A549 (cell line): ENCODE data around the gene RTN4IP1. TPM values are rescaled to one million over a fixed set of nuclear protein-coding genes. Genes with fewer than 3 reads are reported as not detected.

Source experiments
- ATAC-seq, 2 experiments: fragments of 200-7000 bp in 1 of 2; fragments of >200 bp in 1 of 2; cut with Nextera tagmentation in 1 of 2; cut with Tn5 transposase in 1 of 2; 3 replicates each; pipeline versions ENCODE4 v1.8.0 to v1.9.1; 2018 to 2020; ENCODE audit warnings: mild to moderate bottlenecking in 1 of 2, moderate library complexity in 1 of 2
- CTCF ChIA-PET: fragments of 300-600 bp; sonication (Branson Sonifier 250); formaldehyde crosslinking; extraction: SDS; loops from one replicate; lab custom pipeline; 2021; ENCODE audit warnings: antibody characterized with exemption, inconsistent platforms; lab: Yijun Ruan, JAX
- POLR2A ChIA-PET: fragments of 350-600 bp; formaldehyde crosslinking; extraction: SDS; loops from one replicate; lab custom pipeline; 2021; ENCODE audit warnings: antibody characterized with exemption, inconsistent platforms; lab: Yijun Ruan, JAX
- DNase-seq, 2 experiments: peaks; one replicate each; pipeline versions ENCODE4 v3.0.0 to v3.0.0-alpha.2; 2011 to 2016; ENCODE audit warnings: low read depth in 1 of 2, low spot score in 1 of 2
- FAIRE-seq: peaks from 2 replicates; lab custom pipeline; 2011; peaks lifted over from hg19 to GRCh38; lab: Jason Lieb, UNC
- H3K27ac ChIP-seq, 2 experiments: fragments of >200 bp; sonication (Bioruptor Twin); formaldehyde crosslinking; 3 replicates each; pipeline ENCODE4 v1.5.1; 2016 to 2017
- H3K4me1 ChIP-seq: fragments of >200 bp; sonication (Bioruptor Twin); formaldehyde crosslinking; 3 replicates; pipeline ENCODE4 v1.6.1; 2016
- H3K4me2 ChIP-seq: fragments of >200 bp; sonication (Bioruptor Twin); formaldehyde crosslinking; 3 replicates; pipeline ENCODE4 v1.6.1; 2016
- H3K4me3 ChIP-seq: fragments of >200 bp; sonication (Bioruptor Twin); formaldehyde crosslinking; 3 replicates; pipeline ENCODE4 v1.5.1; 2016
- H3K9me3 ChIP-seq: fragments of >200 bp; sonication (Bioruptor Twin); formaldehyde crosslinking; 3 replicates; pipeline ENCODE4 v1.6.1; 2016
- CBX2 ChIP-seq: fragments of 200-600 bp; sonication (generic); IDR thresholded peaks from 2 replicates; pipeline ENCODE4 v1.6.1; 2016; ENCODE audit warnings: low read depth, mild to moderate bottlenecking, borderline replicate concordance
- CEBPB ChIP-seq, 2 experiments: fragments of >200 bp in 1 of 2; sonication (Bioruptor Twin) in 1 of 2; formaldehyde crosslinking in 1 of 2; IDR thresholded peaks; 2 replicates each; pipeline ENCODE4 v1.6.1; 2012 to 2016
- EHF ChIP-seq: fragments of 250-450 bp; sonication (Bioruptor Pico); IDR thresholded peaks from 2 replicates; pipeline ENCODE4 v1.5.0; 2020; ENCODE audit warnings: mild to moderate bottlenecking
- EP300 ChIP-seq, 2 experiments: fragments of >200 bp; sonication (Bioruptor Twin); formaldehyde crosslinking; IDR thresholded peaks; 2 replicates in 1 of 2; 3 replicates in 1 of 2; pipeline ENCODE4 v1.6.1; 2016 to 2017
- FOSL2 ChIP-seq, 2 experiments: fragments of 450-650 bp in 1 of 2; fragments of >200 bp in 1 of 2; sonication (Bioruptor Twin) in 1 of 2; formaldehyde crosslinking; IDR thresholded peaks; 2 replicates each; pipeline versions ENCODE4 v1.5.0 to v1.6.1; 2016 to 2020; ENCODE audit warnings: mild to moderate bottlenecking in 1 of 2, moderate library complexity in 1 of 2
- FOXS1 ChIP-seq: fragments of 250-450 bp; sonication (Bioruptor Pico); IDR thresholded peaks from 2 replicates; pipeline ENCODE4 v1.5.0; 2020; ENCODE audit warnings: mild to moderate bottlenecking, moderate library complexity
- JUN ChIP-seq, 2 experiments: fragments of >200 bp; sonication (Bioruptor Twin); formaldehyde crosslinking; IDR thresholded peaks; 2 replicates in 1 of 2; 3 replicates in 1 of 2; pipeline ENCODE4 v1.6.1; 2016 to 2017
- RAD21 ChIP-seq, 2 experiments: fragments of >200 bp in 1 of 2; sonication (Bioruptor Twin) in 1 of 2; formaldehyde crosslinking in 1 of 2; IDR thresholded peaks in 1 of 2; conservative IDR thresholded peaks in 1 of 2; 2 replicates in 1 of 2; 3 replicates in 1 of 2; pipeline ENCODE4 v1.6.1; 2012 to 2018; ENCODE audit warnings: inconsistent platforms in 1 of 2
- RFX5 ChIP-seq: fragments of 450-650 bp; IDR thresholded peaks from 2 replicates; pipeline ENCODE4 v1.7.1; 2014; ENCODE audit warnings: antibody characterized with exemption, mild to moderate bottlenecking, moderate library complexity
- SMC3 ChIP-seq: fragments of >200 bp; sonication (Bioruptor Twin); formaldehyde crosslinking; IDR thresholded peaks from 3 replicates; pipeline ENCODE4 v1.6.1; 2018; ENCODE audit warnings: inconsistent platforms
- WGBS: methylation state at CpG from one replicate; pipeline ENCODE4 v1.1.6; 2017; ENCODE audit errors: missing lambda C conversion rate; 5-methylcytosine and 5-hydroxymethylcytosine counted together
- polyA plus RNA-seq, 4 experiments: library from polyadenylated mRNA; depleted of rRNA in 3 of 4; stranded (reverse); fragments of >200 nt; fragmentation: RNase III in 1 of 4; extraction: RNeasy Plus Mini Kit Qiagen cat#74134 plus additional on column Dnase treatment in 1 of 4; gene quantifications; 2 replicates in 3 of 4; 3 replicates in 1 of 4; pipeline ENCODE4 v1.2.3, GENCODE V29; 2011 to 2017
- TF ChIP-seq, protein P1 (sequence below): IDR thresholded peaks from 2 replicates; pipeline ENCODE4 v1.6.1; 2012
- TF ChIP-seq, protein P2 (sequence below): fragments of >200 bp; sonication (Bioruptor Twin); formaldehyde crosslinking; IDR thresholded peaks from 2 replicates; pipeline ENCODE4 v1.6.1; 2016
- TF ChIP-seq, protein P3 (sequence below): fragments of >200 bp; sonication (Bioruptor Twin); formaldehyde crosslinking; IDR thresholded peaks from 3 replicates; pipeline ENCODE4 v1.5.1; 2016
- TF ChIP-seq, protein P4 (sequence below): fragments of 250-450 bp; sonication (Bioruptor Pico); IDR thresholded peaks from 2 replicates; pipeline ENCODE4 v1.5.0; 2021; ENCODE audit warnings: mild to moderate bottlenecking, moderate library complexity, borderline replicate concordance
- TF ChIP-seq, protein P5 (sequence below): fragments of 150-350 bp; IDR thresholded peaks from 2 replicates; pipeline ENCODE4 v1.6.1; 2014; ENCODE audit warnings: low read depth, mild to moderate bottlenecking, low read length

Gene RTN4IP1
- polyA plus RNA-seq, 2 of the 4 experiments (the other 2 are of a cell fraction), result 13.9 to 15.1 TPM

DNA sequence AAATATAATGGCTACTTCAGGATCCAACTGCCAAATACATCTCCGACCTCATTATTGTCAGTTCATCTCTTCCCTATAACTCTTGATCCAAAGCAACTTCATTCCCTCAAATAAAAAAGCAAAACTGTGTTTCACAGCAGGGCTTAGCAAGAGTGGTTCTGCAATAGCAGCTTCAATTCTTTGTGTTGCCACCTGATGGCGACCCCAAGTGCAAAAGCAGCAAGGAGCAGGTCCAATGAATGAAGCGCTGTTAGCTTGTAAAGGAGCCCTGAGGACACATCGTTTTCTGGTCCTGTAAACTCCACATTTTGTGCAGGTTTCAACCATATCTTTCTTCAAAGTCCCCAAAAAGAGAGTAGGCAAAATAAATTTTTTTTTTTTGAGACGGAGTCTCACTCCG lies 19.6 kb downstream of the RTN4IP1 start:
- 68% methylated on average over 6 of the region's 6 CpGs for WGBS
- CTCF ChIA-PET, result interaction anchor here (0.6 to 4.6 kb wide), 19 partner anchors 8 to 369 kb away, joined by 3 to 39 read pairs (median 3); no protein-coding TSS in a partner anchor
- peak; percentile 54 for TF ChIP-seq SMC3
- TF ChIP-seq EP300 (IDR thresholded peaks at IDR 0.05), result no peak
- TF ChIP-seq, protein P1, sequence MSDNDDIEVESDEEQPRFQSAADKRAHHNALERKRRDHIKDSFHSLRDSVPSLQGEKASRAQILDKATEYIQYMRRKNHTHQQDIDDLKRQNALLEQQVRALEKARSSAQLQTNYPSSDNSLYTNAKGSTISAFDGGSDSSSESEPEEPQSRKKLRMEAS, result no peak
- no peak for TF ChIP-seq JUN (IDR thresholded peaks at IDR 0.05)
- no peak for TF ChIP-seq EHF (CRISPR knock-in tag)
- peak; percentile 45 to 50 for TF ChIP-seq RAD21 (conservative IDR thresholded peaks at IDR 0.05 in 1 of 2, IDR thresholded peaks at IDR 0.05 in 1 of 2)
- TF ChIP-seq, protein P2, sequence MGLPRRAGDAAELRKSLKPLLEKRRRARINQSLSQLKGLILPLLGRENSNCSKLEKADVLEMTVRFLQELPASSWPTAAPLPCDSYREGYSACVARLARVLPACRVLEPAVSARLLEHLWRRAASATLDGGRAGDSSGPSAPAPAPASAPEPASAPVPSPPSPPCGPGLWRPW, result no peak
- TF ChIP-seq, protein P3, sequence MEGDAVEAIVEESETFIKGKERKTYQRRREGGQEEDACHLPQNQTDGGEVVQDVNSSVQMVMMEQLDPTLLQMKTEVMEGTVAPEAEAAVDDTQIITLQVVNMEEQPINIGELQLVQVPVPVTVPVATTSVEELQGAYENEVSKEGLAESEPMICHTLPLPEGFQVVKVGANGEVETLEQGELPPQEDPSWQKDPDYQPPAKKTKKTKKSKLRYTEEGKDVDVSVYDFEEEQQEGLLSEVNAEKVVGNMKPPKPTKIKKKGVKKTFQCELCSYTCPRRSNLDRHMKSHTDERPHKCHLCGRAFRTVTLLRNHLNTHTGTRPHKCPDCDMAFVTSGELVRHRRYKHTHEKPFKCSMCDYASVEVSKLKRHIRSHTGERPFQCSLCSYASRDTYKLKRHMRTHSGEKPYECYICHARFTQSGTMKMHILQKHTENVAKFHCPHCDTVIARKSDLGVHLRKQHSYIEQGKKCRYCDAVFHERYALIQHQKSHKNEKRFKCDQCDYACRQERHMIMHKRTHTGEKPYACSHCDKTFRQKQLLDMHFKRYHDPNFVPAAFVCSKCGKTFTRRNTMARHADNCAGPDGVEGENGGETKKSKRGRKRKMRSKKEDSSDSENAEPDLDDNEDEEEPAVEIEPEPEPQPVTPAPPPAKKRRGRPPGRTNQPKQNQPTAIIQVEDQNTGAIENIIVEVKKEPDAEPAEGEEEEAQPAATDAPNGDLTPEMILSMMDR, result peak; percentile 40; the same call in 2 of the 3 replicates
- TF ChIP-seq CBX2, result no peak
- TF ChIP-seq, protein P4, sequence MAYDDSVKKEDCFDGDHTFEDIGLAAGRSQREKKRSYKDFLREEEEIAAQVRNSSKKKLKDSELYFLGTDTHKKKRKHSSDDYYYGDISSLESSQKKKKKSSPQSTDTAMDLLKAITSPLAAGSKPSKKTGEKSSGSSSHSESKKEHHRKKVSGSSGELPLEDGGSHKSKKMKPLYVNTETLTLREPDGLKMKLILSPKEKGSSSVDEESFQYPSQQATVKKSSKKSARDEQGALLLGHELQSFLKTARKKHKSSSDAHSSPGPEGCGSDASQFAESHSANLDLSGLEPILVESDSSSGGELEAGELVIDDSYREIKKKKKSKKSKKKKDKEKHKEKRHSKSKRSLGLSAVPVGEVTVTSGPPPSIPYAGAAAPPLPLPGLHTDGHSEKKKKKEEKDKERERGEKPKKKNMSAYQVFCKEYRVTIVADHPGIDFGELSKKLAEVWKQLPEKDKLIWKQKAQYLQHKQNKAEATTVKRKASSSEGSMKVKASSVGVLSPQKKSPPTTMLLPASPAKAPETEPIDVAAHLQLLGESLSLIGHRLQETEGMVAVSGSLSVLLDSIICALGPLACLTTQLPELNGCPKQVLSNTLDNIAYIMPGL (CRISPR knock-in tag), result no peak
- no peak for TF ChIP-seq FOXS1
- TF ChIP-seq FOSL2 (IDR thresholded peaks at IDR 0.05), result no peak
- no peak for TF ChIP-seq FOSL2 (CRISPR knock-in tag; IDR thresholded peaks at IDR 0.05)
- Histone ChIP-seq H3K4me1 (no peaks in the 10 kb centered on the region), H3K27ac (no peak overlapping the region), H3K4me3 (no peak overlapping the region), H3K4me2 (no peak overlapping the region), H3K9me3 (no peaks in the 10 kb centered on the region)
- FAIRE-seq (no peak), ATAC-seq (peak; percentile 50 to 65; a peak in 4 of 6 replicates), DNase-seq (peak in 1 of 2 experiments; percentile 36)
- POLR2A ChIA-PET, result interaction anchor here (0.6 to 1.1 kb wide), 2 partner anchors 189 to 364 kb away, joined by 4 to 7 read pairs; no protein-coding TSS in a partner anchor

DNA sequence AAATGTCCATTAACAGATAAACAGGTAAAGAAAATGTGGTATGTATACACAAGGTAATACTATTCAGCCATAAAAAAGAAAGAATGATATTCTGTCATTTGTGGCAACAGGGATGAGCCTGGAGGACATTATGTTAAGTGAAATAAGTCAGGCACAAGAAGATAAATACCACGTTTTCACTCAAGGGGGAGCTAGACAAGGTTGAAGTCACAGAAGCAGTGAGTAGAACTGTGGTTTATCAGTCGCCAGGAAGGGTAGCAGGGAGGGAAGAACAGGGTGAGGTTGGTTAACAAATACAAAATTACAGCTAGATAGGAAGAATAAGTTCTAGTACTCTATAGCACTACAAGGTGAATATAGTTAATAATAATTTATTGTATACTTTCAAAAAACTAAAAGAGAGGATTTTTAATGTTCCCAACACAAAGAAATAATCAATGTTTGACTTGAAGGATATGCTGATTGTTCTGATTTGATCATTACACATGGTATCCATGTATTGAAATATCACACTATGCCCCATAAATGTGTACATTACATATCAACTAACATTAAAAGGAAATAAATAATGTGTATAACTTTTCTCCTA lies 21.1 kb downstream of the RTN4IP1 start:
- CTCF ChIA-PET, result interaction anchor here (0.5 to 4.6 kb wide), 6 partner anchors 16 to 371 kb away, joined by 3 to 39 read pairs (median 4); no protein-coding TSS in a partner anchor
- no peak overlapping the region for H3K4me2 ChIP-seq
- TF ChIP-seq, protein P3, result peak; percentile 38; the same call in 2 of the 3 replicates
- TF ChIP-seq, protein P5, sequence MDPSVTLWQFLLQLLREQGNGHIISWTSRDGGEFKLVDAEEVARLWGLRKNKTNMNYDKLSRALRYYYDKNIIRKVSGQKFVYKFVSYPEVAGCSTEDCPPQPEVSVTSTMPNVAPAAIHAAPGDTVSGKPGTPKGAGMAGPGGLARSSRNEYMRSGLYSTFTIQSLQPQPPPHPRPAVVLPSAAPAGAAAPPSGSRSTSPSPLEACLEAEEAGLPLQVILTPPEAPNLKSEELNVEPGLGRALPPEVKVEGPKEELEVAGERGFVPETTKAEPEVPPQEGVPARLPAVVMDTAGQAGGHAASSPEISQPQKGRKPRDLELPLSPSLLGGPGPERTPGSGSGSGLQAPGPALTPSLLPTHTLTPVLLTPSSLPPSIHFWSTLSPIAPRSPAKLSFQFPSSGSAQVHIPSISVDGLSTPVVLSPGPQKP, result no peak
- TF ChIP-seq RAD21 (conservative IDR thresholded peaks at IDR 0.05 in 1 of 2, IDR thresholded peaks at IDR 0.05 in 1 of 2) (peak; percentile 10 to 36; a peak in 1 of 5 replicates), CEBPB (IDR thresholded peaks at IDR 0.05) (no peak), SMC3 (peak; percentile 30; the same call in 1 of the 3 replicates), RFX5 (no peak)
- ATAC-seq (peak in 1 of 2 experiments; percentile 77; a peak in 3 of 6 replicates), FAIRE-seq (peak; percentile 59), DNase-seq (peak; percentile 15 to 61)
- H3K4me3 ChIP-seq, result no peak overlapping the region
- 11% methylated on average over 2 of the region's 2 CpGs for WGBS
- no peak overlapping the region for H3K27ac ChIP-seq
- no peaks in the 10 kb centered on the region for H3K4me1 ChIP-seq
- POLR2A ChIA-PET, result no interaction called here
- H3K9me3 ChIP-seq, result no peaks in the 10 kb centered on the region
